Measurements from ENCODE around the gene CDK5RAP3.

CDK5RAP3 gene

GRCh38 chr17:48024149-48025039 is 53.5 kb downstream of the CDK5RAP3 start (continued):
- TF ChIP-seq ZNF658 (tag by site-specific recombination; IDR thresholded peaks at IDR 0.05) (no peak), ZNF221 (tag by site-specific recombination; IDR thresholded peaks at IDR 0.05; ENCODE audit: borderline replicate concordance) (no peak), ZNF747 (tag by site-specific recombination; IDR thresholded peaks at IDR 0.05) (no peak), ZNF544 (tag by site-specific recombination; IDR thresholded peaks at IDR 0.05) (no peak), ZNF629 (tag by site-specific recombination; IDR thresholded peaks at IDR 0.05) (peak; percentile 69), ZNF132 (tag by site-specific recombination; IDR thresholded peaks at IDR 0.05; ENCODE audit: borderline replicate concordance) (no peak), HOXC10 (CRISPR knock-in tag; IDR thresholded peaks at IDR 0.05) (no peak), ZNF138 (tag by site-specific recombination; IDR thresholded peaks at IDR 0.05; ENCODE audit: borderline replicate concordance) (no peak), ZNF501 (tag by site-specific recombination; IDR thresholded peaks at IDR 0.05) (no peak), ZNF223 (tag by site-specific recombination; IDR thresholded peaks at IDR 0.05) (no peak), ZNF155 (tag by site-specific recombination; IDR thresholded peaks at IDR 0.05) (no peak), ZNF558 (tag by site-specific recombination; IDR thresholded peaks at IDR 0.05) (no peak), ZNF776 (tag by site-specific recombination; IDR thresholded peaks at IDR 0.05; ENCODE audit: borderline replicate concordance) (no peak), ZNF16 (tag by site-specific recombination; IDR thresholded peaks at IDR 0.05; ENCODE audit: low read depth) (no peak), ZFP69B (tag by site-specific recombination; IDR thresholded peaks at IDR 0.05) (no peak), AEBP2 (tag by site-specific recombination; IDR thresholded peaks at IDR 0.05; ENCODE audit: borderline replicate concordance) (no peak), ZBTB20 (tag by site-specific recombination; IDR thresholded peaks at IDR 0.05) (no peak), ZNF521 (tag by site-specific recombination; IDR thresholded peaks at IDR 0.05) (no peak)
- TF ChIP-seq, protein P1, sequence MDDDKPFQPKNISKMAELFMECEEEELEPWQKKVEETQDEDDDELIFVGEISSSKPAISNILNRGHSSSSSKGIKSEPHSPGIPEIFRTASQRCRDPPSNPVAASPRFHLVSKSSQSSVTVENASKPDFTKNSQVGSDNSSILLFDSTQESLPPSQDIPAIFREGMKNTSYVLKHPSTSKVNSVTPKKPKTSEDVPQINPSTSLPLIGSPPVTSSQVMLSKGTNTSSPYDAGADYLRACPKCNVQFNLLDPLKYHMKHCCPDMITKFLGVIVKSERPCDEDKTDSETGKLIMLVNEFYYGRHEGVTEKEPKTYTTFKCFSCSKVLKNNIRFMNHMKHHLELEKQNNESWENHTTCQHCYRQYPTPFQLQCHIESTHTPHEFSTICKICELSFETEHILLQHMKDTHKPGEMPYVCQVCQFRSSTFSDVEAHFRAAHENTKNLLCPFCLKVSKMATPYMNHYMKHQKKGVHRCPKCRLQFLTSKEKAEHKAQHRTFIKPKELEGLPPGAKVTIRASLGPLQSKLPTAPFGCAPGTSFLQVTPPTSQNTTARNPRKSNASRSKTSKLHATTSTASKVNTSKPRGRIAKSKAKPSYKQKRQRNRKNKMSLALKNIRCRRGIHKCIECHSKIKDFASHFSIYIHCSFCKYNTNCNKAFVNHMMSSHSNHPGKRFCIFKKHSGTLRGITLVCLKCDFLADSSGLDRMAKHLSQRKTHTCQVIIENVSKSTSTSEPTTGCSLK (tag by site-specific recombination; IDR thresholded peaks at IDR 0.05), result no peak
- TF ChIP-seq, protein P2, sequence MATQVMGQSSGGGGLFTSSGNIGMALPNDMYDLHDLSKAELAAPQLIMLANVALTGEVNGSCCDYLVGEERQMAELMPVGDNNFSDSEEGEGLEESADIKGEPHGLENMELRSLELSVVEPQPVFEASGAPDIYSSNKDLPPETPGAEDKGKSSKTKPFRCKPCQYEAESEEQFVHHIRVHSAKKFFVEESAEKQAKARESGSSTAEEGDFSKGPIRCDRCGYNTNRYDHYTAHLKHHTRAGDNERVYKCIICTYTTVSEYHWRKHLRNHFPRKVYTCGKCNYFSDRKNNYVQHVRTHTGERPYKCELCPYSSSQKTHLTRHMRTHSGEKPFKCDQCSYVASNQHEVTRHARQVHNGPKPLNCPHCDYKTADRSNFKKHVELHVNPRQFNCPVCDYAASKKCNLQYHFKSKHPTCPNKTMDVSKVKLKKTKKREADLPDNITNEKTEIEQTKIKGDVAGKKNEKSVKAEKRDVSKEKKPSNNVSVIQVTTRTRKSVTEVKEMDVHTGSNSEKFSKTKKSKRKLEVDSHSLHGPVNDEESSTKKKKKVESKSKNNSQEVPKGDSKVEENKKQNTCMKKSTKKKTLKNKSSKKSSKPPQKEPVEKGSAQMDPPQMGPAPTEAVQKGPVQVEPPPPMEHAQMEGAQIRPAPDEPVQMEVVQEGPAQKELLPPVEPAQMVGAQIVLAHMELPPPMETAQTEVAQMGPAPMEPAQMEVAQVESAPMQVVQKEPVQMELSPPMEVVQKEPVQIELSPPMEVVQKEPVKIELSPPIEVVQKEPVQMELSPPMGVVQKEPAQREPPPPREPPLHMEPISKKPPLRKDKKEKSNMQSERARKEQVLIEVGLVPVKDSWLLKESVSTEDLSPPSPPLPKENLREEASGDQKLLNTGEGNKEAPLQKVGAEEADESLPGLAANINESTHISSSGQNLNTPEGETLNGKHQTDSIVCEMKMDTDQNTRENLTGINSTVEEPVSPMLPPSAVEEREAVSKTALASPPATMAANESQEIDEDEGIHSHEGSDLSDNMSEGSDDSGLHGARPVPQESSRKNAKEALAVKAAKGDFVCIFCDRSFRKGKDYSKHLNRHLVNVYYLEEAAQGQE (tag by site-specific recombination; IDR thresholded peaks at IDR 0.05), result 0 out of 2 replicates have a peak, but pooled peaks have one; percentile 13
- TF ChIP-seq, protein P3, sequence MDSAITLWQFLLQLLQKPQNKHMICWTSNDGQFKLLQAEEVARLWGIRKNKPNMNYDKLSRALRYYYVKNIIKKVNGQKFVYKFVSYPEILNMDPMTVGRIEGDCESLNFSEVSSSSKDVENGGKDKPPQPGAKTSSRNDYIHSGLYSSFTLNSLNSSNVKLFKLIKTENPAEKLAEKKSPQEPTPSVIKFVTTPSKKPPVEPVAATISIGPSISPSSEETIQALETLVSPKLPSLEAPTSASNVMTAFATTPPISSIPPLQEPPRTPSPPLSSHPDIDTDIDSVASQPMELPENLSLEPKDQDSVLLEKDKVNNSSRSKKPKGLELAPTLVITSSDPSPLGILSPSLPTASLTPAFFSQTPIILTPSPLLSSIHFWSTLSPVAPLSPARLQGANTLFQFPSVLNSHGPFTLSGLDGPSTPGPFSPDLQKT (IDR thresholded peaks at IDR 0.05; ENCODE audit: borderline replicate concordance, low read depth, low read length), result no peak
- TF ChIP-seq, protein P4, sequence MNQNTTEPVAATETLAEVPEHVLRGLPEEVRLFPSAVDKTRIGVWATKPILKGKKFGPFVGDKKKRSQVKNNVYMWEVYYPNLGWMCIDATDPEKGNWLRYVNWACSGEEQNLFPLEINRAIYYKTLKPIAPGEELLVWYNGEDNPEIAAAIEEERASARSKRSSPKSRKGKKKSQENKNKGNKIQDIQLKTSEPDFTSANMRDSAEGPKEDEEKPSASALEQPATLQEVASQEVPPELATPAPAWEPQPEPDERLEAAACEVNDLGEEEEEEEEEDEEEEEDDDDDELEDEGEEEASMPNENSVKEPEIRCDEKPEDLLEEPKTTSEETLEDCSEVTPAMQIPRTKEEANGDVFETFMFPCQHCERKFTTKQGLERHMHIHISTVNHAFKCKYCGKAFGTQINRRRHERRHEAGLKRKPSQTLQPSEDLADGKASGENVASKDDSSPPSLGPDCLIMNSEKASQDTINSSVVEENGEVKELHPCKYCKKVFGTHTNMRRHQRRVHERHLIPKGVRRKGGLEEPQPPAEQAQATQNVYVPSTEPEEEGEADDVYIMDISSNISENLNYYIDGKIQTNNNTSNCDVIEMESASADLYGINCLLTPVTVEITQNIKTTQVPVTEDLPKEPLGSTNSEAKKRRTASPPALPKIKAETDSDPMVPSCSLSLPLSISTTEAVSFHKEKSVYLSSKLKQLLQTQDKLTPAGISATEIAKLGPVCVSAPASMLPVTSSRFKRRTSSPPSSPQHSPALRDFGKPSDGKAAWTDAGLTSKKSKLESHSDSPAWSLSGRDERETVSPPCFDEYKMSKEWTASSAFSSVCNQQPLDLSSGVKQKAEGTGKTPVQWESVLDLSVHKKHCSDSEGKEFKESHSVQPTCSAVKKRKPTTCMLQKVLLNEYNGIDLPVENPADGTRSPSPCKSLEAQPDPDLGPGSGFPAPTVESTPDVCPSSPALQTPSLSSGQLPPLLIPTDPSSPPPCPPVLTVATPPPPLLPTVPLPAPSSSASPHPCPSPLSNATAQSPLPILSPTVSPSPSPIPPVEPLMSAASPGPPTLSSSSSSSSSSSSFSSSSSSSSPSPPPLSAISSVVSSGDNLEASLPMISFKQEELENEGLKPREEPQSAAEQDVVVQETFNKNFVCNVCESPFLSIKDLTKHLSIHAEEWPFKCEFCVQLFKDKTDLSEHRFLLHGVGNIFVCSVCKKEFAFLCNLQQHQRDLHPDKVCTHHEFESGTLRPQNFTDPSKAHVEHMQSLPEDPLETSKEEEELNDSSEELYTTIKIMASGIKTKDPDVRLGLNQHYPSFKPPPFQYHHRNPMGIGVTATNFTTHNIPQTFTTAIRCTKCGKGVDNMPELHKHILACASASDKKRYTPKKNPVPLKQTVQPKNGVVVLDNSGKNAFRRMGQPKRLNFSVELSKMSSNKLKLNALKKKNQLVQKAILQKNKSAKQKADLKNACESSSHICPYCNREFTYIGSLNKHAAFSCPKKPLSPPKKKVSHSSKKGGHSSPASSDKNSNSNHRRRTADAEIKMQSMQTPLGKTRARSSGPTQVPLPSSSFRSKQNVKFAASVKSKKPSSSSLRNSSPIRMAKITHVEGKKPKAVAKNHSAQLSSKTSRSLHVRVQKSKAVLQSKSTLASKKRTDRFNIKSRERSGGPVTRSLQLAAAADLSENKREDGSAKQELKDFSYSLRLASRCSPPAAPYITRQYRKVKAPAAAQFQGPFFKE (tag by site-specific recombination; IDR thresholded peaks at IDR 0.05; ENCODE audit: borderline replicate concordance), result no peak
- TF ChIP-seq, protein P5, sequence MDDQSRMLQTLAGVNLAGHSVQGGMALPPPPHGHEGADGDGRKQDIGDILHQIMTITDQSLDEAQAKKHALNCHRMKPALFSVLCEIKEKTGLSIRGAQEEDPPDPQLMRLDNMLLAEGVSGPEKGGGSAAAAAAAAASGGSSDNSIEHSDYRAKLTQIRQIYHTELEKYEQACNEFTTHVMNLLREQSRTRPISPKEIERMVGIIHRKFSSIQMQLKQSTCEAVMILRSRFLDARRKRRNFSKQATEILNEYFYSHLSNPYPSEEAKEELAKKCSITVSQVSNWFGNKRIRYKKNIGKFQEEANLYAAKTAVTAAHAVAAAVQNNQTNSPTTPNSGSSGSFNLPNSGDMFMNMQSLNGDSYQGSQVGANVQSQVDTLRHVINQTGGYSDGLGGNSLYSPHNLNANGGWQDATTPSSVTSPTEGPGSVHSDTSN (CRISPR knock-in tag; IDR thresholded peaks at IDR 0.05), result no peak
